Right lobe of liver (tissue), 4 donors: Measurements from ENCODE around the gene ACER1.

Experiments used
- CTCF ChIP-seq, 4 donors: fragments of 200-600 bp in 3 of 4; fragments of 450-650 bp in 1 of 4; IDR thresholded peaks; one replicate each; pipeline versions ENCODE4 v1.5.1 to v1.8.0; 2016 to 2022; ENCODE audit warnings: antibody characterized with exemption in 4 of 4, mild to moderate bottlenecking in 2 of 4
- POLR2A ChIP-seq: fragments of 450-650 bp; IDR thresholded peaks from one replicate; pipeline ENCODE4 v1.6.1; 2017; ENCODE audit warnings: antibody characterized with exemption, mild to moderate bottlenecking
- donor health status: DM: no; HTN: no; CAD: no.
- donor health status: DM: no; HTN: no; CAD: no.
- donor health status: DM: no; HTN: yes; CAD: no.

DNA sequence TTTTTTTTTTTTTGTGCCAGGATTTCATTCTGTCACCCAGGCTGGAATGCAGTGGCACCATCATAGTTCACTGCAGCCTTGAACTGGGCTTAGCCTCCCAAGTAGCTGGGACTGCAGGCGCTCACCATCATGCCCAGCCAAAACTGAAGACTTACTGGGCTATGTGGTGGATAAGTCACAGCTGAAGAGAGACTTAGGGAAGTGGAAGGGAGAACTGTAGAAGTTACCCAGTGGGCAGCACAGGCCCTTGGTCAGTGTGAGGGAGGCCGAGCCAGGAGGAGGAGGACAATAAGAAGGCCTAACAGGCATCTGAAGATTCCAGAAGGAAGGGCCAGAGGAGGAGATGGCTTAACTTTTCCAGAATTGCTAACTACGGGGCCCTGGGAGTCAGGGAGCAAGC is 46.3 kb upstream of the ACER1 start:
- no peak for TF ChIP-seq POLR2A
- TF ChIP-seq CTCF (IDR thresholded peaks at IDR 0.05), result no peak
